H1 (cell line): ENCODE data around the gene RETSAT.

Experiments used
- JUND ChIP-seq: IDR thresholded peaks from 2 replicates; pipeline ENCODE4 v1.6.1; 2011; ENCODE audit warnings: mild to moderate bottlenecking, improper control_type of control experiment, low read length
- POLR2AphosphoS5 ChIP-seq: IDR thresholded peaks from 2 replicates; pipeline ENCODE4 v1.6.1; 2011; ENCODE audit warnings: low read depth, low read length
- SIN3A ChIP-seq, 2 experiments: IDR thresholded peaks in 1 of 2; conservative IDR thresholded peaks in 1 of 2; 2 replicates each; pipeline ENCODE4 v1.6.1; 2011 to 2012; ENCODE audit warnings: low read length in 2 of 2, improper control_type of control experiment in 1 of 2, low read depth in 1 of 2, mild to moderate bottlenecking in 1 of 2
- TF ChIP-seq, protein P1 (sequence below): IDR thresholded peaks from 2 replicates; pipeline ENCODE4 v1.6.1; 2012; ENCODE audit warnings: inconsistent platforms
- TF ChIP-seq, protein P2 (sequence below), 3 experiments: IDR thresholded peaks; 1 replicate in 2 of 3; 2 replicates in 1 of 3; pipeline versions ENCODE4 v1.5.1 to v1.6.1; 2011; ENCODE audit warnings: low read length in 3 of 3, mild to moderate bottlenecking in 3 of 3, inconsistent platforms in 2 of 3, low read depth in 1 of 3, moderate library complexity in 1 of 3; ENCODE audit not compliant: insufficient read depth in 1 of 3; ENCODE audit errors: control extremely low read depth in 1 of 3

DNA sequence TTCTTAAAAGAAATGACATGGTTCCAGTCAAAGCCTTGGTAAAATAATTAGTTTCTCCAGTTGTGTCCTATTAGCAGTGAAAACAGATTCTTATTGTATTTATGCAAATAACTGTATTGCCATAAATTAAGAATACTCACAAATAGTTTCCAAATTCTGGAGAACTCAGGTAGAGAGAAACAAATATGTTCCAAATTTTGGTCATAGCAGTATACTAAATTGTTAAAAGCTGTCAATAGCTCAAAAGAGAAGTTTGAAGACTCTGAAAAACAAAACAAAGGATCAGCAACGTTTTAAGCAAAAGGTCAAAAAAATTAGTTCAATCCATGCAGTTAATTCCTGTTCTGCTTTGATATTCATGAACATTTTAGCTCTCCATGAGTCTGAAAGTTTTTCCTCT is 25.7 kb upstream of the RETSAT start:
- TF ChIP-seq JUND (no peak), POLR2AphosphoS5 (no peak), SIN3A (conservative IDR thresholded peaks at IDR 0.05 in 1 of 2, IDR thresholded peaks at IDR 0.05 in 1 of 2; ENCODE audit: low read depth in 1 of 2, low read length in 2 of 2) (no peak)
- TF ChIP-seq, protein P1, sequence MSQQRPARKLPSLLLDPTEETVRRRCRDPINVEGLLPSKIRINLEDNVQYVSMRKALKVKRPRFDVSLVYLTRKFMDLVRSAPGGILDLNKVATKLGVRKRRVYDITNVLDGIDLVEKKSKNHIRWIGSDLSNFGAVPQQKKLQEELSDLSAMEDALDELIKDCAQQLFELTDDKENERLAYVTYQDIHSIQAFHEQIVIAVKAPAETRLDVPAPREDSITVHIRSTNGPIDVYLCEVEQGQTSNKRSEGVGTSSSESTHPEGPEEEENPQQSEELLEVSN, result no peak
- TF ChIP-seq, protein P2, sequence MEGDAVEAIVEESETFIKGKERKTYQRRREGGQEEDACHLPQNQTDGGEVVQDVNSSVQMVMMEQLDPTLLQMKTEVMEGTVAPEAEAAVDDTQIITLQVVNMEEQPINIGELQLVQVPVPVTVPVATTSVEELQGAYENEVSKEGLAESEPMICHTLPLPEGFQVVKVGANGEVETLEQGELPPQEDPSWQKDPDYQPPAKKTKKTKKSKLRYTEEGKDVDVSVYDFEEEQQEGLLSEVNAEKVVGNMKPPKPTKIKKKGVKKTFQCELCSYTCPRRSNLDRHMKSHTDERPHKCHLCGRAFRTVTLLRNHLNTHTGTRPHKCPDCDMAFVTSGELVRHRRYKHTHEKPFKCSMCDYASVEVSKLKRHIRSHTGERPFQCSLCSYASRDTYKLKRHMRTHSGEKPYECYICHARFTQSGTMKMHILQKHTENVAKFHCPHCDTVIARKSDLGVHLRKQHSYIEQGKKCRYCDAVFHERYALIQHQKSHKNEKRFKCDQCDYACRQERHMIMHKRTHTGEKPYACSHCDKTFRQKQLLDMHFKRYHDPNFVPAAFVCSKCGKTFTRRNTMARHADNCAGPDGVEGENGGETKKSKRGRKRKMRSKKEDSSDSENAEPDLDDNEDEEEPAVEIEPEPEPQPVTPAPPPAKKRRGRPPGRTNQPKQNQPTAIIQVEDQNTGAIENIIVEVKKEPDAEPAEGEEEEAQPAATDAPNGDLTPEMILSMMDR (IDR thresholded peaks at IDR 0.05; ENCODE audit: control extremely low read depth in 1 of 3, insufficient read depth in 1 of 3, low read depth in 1 of 3, low read length in 3 of 3), result no peak
